HEK293 (cell line): Measurements from ENCODE around the gene USP6NL.

Source experiments
- CTCF ChIA-PET: fragments of 350-600 bp; formaldehyde crosslinking; extraction: SDS; loops from one replicate; lab custom pipeline; 2021; ENCODE audit warnings: antibody characterized with exemption; lab: Yijun Ruan, JAX
- POLR2A ChIA-PET: fragments of 300-600 bp; formaldehyde crosslinking; extraction: SDS; loops from one replicate; lab custom pipeline; 2020; ENCODE audit warnings: antibody characterized with exemption, inconsistent platforms; lab: Yijun Ruan, JAX
- H3K27ac ChIP-seq: fragments of 200-500 bp; sonication (Bioruptor generic); 2 replicates; pipeline ENCODE4 v1.5.1; 2014; ENCODE audit warnings: low read depth, low read length, control low read depth, inconsistent platforms; ENCODE audit errors: extremely low read depth
- H3K36me3 ChIP-seq, 2 experiments: fragments of 200-500 bp in 1 of 2; sonication (Bioruptor generic) in 1 of 2; 1 replicate in 1 of 2; 2 replicates in 1 of 2; pipeline ENCODE4 v1.5.1; 2014 to 2017; ENCODE audit warnings: inconsistent platforms in 2 of 2, low read length in 2 of 2; ENCODE audit not compliant: control insufficient read depth in 2 of 2, insufficient read depth in 1 of 2
- H3K4me1 ChIP-seq: fragments of 200-500 bp; sonication (Bioruptor generic); 2 replicates; pipeline ENCODE4 v1.5.1; 2014; ENCODE audit warnings: mild to moderate bottlenecking, low read length, inconsistent platforms; ENCODE audit not compliant: control insufficient read depth, insufficient read depth
- H3K4me3 ChIP-seq: 2 replicates; pipeline ENCODE4 v1.5.1; 2011; ENCODE audit warnings: low read depth, mild to moderate bottlenecking, control low read depth, low read length, moderate library complexity
- H3K9me3 ChIP-seq: fragments of 200-500 bp; sonication (Bioruptor generic); 2 replicates; pipeline ENCODE4 v1.5.1; 2014; ENCODE audit warnings: low read depth, low read length, inconsistent platforms; ENCODE audit not compliant: control insufficient read depth, insufficient read depth
- EGR2 ChIP-seq: fragments of 450-650 bp; formaldehyde crosslinking; IDR thresholded peaks from 2 replicates; pipeline ENCODE4 v1.5.1; 2016; ENCODE audit warnings: low read depth, missing biosample characterization, missing genetic modification characterization
- FEZF1 ChIP-seq: fragments of 450-650 bp; formaldehyde crosslinking; IDR thresholded peaks from 2 replicates; pipeline ENCODE4 v1.5.1; 2016; ENCODE audit warnings: missing biosample characterization, missing genetic modification characterization
- GLI2 ChIP-seq: fragments of 450-650 bp; formaldehyde crosslinking; IDR thresholded peaks from 2 replicates; pipeline ENCODE4; 2017; ENCODE audit warnings: missing biosample characterization, missing genetic modification characterization, low read depth, borderline replicate concordance
- GLIS1 ChIP-seq: fragments of 450-650 bp; formaldehyde crosslinking; IDR thresholded peaks from 2 replicates; pipeline ENCODE4 v1.5.1; 2016; ENCODE audit warnings: missing biosample characterization, missing genetic modification characterization
- KLF16 ChIP-seq: fragments of 450-650 bp; formaldehyde crosslinking; IDR thresholded peaks from 2 replicates; pipeline ENCODE4 v1.5.1; 2017; ENCODE audit warnings: missing biosample characterization, missing genetic modification characterization
- MEIS1 ChIP-seq: sonication (generic); formaldehyde crosslinking; IDR thresholded peaks from 2 replicates; pipeline ENCODE4 v1.8.1; 2022; ENCODE audit warnings: missing genetic modification reagents, mild to moderate bottlenecking, borderline replicate concordance
- PRDM1 ChIP-seq: fragments of 450-650 bp; formaldehyde crosslinking; IDR thresholded peaks from 2 replicates; pipeline ENCODE4; 2016; ENCODE audit warnings: missing biosample characterization, missing genetic modification characterization
- PRDM6 ChIP-seq: fragments of 450-650 bp; formaldehyde crosslinking; IDR thresholded peaks from 2 replicates; pipeline ENCODE4 v1.5.1; 2017; ENCODE audit warnings: missing biosample characterization, missing genetic modification characterization
- SALL2 ChIP-seq: fragments of 450-650 bp; formaldehyde crosslinking; IDR thresholded peaks from 2 replicates; pipeline ENCODE4 v1.5.0; 2017; ENCODE audit warnings: missing biosample characterization, mild to moderate bottlenecking, missing genetic modification characterization, borderline replicate concordance
- SETDB1 ChIP-seq: IDR thresholded peaks from one replicate; pipeline ENCODE4 v1.6.1; 2017; ENCODE audit warnings: mild to moderate bottlenecking, low read length, moderate library complexity, mixed read lengths; ENCODE audit not compliant: insufficient read length
- ZBTB17 ChIP-seq: fragments of 450-650 bp; formaldehyde crosslinking; IDR thresholded peaks from 2 replicates; pipeline ENCODE4 v1.5.1; 2016; ENCODE audit warnings: missing biosample characterization, missing genetic modification characterization
- ZBTB8A ChIP-seq: fragments of 450-650 bp; formaldehyde crosslinking; IDR thresholded peaks from 2 replicates; pipeline ENCODE4 v1.5.1; 2016; ENCODE audit warnings: missing biosample characterization, missing genetic modification characterization
- ZNF449 ChIP-seq: fragments of 450-650 bp; formaldehyde crosslinking; IDR thresholded peaks from 2 replicates; pipeline ENCODE4 v1.5.1; 2017; ENCODE audit warnings: missing biosample characterization, mild to moderate bottlenecking, missing genetic modification characterization, moderate library complexity
- ZNF473 ChIP-seq: fragments of 450-650 bp; formaldehyde crosslinking; IDR thresholded peaks from 2 replicates; pipeline ENCODE4 v1.5.1; 2017; ENCODE audit warnings: missing biosample characterization, missing genetic modification characterization
- ZNF510 ChIP-seq: fragments of 450-650 bp; formaldehyde crosslinking; IDR thresholded peaks from 2 replicates; pipeline ENCODE4 v1.5.1; 2018; ENCODE audit warnings: mild to moderate bottlenecking, missing genetic modification characterization, missing biosample characterization; ENCODE audit not compliant: insufficient replicate concordance
- ZNF514 ChIP-seq: fragments of 450-650 bp; formaldehyde crosslinking; IDR thresholded peaks from 2 replicates; pipeline ENCODE4 v1.5.1; 2016; ENCODE audit warnings: missing biosample characterization, missing genetic modification characterization
- ZNF571 ChIP-seq: fragments of 450-650 bp; formaldehyde crosslinking; IDR thresholded peaks from 2 replicates; pipeline ENCODE4 v1.5.0; 2017; ENCODE audit warnings: missing biosample characterization, missing genetic modification characterization
- ZNF626 ChIP-seq: fragments of 450-650 bp; sonication (Bioruptor Pico); formaldehyde crosslinking; IDR thresholded peaks from 2 replicates; pipeline ENCODE4 v1.5.1; 2018; ENCODE audit warnings: missing biosample characterization, missing genetic modification characterization, inconsistent platforms
- ZNF654 ChIP-seq: fragments of 450-650 bp; formaldehyde crosslinking; IDR thresholded peaks from 2 replicates; pipeline ENCODE4 v1.5.1; 2016; ENCODE audit warnings: low read depth, missing biosample characterization, missing genetic modification characterization
- ZNF692 ChIP-seq: fragments of 450-650 bp; formaldehyde crosslinking; IDR thresholded peaks from 2 replicates; pipeline ENCODE4 v1.5.1; 2016; ENCODE audit warnings: missing biosample characterization, missing genetic modification characterization

Gene USP6NL

GRCh38 chr10:11433657-11434056 is 177.8 kb downstream of the USP6NL start:
- POLR2A ChIA-PET: no interaction called here
- Histone ChIP-seq H3K4me3 (no peak overlapping the region), H3K27ac (no peak overlapping the region), H3K9me3 (no peaks in the 10 kb centered on the region), H3K36me3 (no peaks in the 10 kb centered on the region), H3K4me1 (no peaks in the 10 kb centered on the region)
- CTCF ChIA-PET: interaction anchor here (1.5 kb wide), 1 partner anchor 10 kb away, joined by 6 read pairs; no protein-coding TSS in a partner anchor
- TF ChIP-seq ZNF449 (tag by site-specific recombination) (no peak), ZBTB8A (tag by site-specific recombination) (no peak), EGR2 (tag by site-specific recombination) (no peak)

GRCh38 chr10:11431216-11431555 is 180.3 kb downstream of the USP6NL start:
- TF ChIP-seq ZNF654 (tag by site-specific recombination) (no peak), FEZF1 (tag by site-specific recombination) (no peak), MEIS1 (CRISPR knock-in tag) (no peak), ZNF514 (no peak), ZNF473 (no peak), PRDM1 (no peak), ZBTB8A (tag by site-specific recombination) (no peak), GLI2 (tag by site-specific recombination) (no peak), ZNF692 (tag by site-specific recombination) (no peak)
- no peaks in the 10 kb centered on the region for H3K4me1 ChIP-seq
- H3K27ac ChIP-seq: no peak overlapping the region
- no peaks in the 10 kb centered on the region for H3K9me3 ChIP-seq
- POLR2A ChIA-PET: no interaction called here
- CTCF ChIA-PET: interaction anchor here (0.7 kb wide), 1 partner anchor 42 kb away, joined by 4 read pairs; no protein-coding TSS in a partner anchor
- no peaks in the 10 kb centered on the region for H3K36me3 ChIP-seq
- H3K4me3 ChIP-seq: no peak overlapping the region

GRCh38 chr10:11430421-11431215 is 180.8 kb downstream of the USP6NL start:
- ChIA-PET POLR2A (no interaction called here), CTCF (interaction anchor here (0.7 kb wide), 1 partner anchor 43 kb away, joined by 4 read pairs; no protein-coding TSS in a partner anchor)
- Histone ChIP-seq H3K4me1 (no peaks in the 10 kb centered on the region), H3K4me3 (no peak overlapping the region), H3K9me3 (no peaks in the 10 kb centered on the region), H3K27ac (no peak overlapping the region), H3K36me3 (no peaks in the 10 kb centered on the region)
- TF ChIP-seq KLF16 (tag by site-specific recombination) (no peak), PRDM6 (tag by site-specific recombination) (no peak), ZNF571 (tag by site-specific recombination) (no peak), ZBTB17 (tag by site-specific recombination) (no peak), ZNF626 (tag by site-specific recombination) (no peak), SETDB1 (no peak), SALL2 (tag by site-specific recombination) (no peak), GLIS1 (tag by site-specific recombination) (no peak), ZNF510 (tag by site-specific recombination) (no peak), ZNF514 (no peak)
